ENCODE results near the gene MCTP1.

The MCTP1 gene

DNA sequence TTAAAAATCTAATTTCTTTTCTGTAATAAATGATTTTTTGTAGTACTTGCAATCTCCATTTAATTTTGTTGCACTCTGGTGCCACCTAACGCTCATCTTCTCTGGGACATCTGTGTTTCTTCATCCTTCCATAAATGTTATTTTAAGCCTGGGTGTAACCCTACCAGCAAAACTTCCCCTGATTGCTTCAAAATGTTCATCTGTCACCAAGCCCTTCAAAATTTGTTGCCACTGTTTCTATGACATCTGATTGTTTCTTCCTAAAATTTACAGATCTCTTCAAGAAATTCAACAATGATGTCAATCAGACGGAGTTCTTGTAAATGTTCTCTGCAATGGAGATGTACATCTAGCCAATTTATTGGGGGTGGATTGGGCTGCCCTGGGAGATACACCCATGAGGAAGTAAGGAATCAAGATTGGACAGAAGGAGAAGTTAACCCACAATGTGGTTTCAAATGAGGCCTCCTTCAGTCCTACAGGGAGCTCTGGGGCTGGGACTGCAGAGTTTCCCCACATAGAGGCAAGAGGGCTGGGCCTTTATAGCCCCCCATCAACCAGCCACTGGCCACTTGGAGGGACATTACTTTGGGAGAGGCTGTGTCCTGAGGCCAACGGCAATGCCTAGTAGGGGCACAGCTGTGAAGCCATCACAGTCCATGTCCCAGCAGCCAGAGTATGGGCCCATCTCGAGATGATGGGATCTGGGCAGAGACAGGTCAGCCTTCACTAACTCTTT lies 23.3 kb downstream of the MCTP1 start:
- Histone ChIP-seq H3K36me3 (replicated peaks; ENCODE audit: low read depth, low read length) (no peaks in the 10 kb centered on the region), H3K4me2 (ENCODE audit: low read length) (peak overlapping the region; percentile 10; the same call in 1 of the 2 replicates), H3K9ac (ENCODE audit: low read length) (no peak overlapping the region), H3K27ac (ENCODE audit: low read length) (no peak overlapping the region), H3K4me1 (ENCODE audit: low read length) (no peaks in the 10 kb centered on the region), H3K4me3 (ENCODE audit: low read length) (no peak overlapping the region), H3K79me2 (ENCODE audit: low read length) (no peaks in the 10 kb centered on the region), H3K27me3 (ENCODE audit: low read depth, low read length) (no peaks in the 10 kb centered on the region), H4K20me1 (ENCODE audit: insufficient read depth, low read length) (no peaks in the 10 kb centered on the region), H2AFZ (ENCODE audit: low read depth, low read length) (no peak overlapping the region), H3K9me3 (ENCODE audit: insufficient read depth, low read length) (no peaks in the 10 kb centered on the region)
- TF ChIP-seq CTCF (IDR thresholded peaks at IDR 0.05; ENCODE audit: low read depth, low read length) (peak; percentile 65), EZH2phosphoT487 (IDR thresholded peaks at IDR 0.05; ENCODE audit: low read depth) (no peak)

GRCh38 chr5:95256991-95257390 lies 27.9 kb downstream of the MCTP1 start:
- TF ChIP-seq EZH2phosphoT487 (IDR thresholded peaks at IDR 0.05; ENCODE audit: low read depth) = no peak
- TF ChIP-seq CTCF (IDR thresholded peaks at IDR 0.05; ENCODE audit: low read depth, low read length) = no peak
- Histone ChIP-seq H3K27me3 (ENCODE audit: low read depth, low read length) (no peaks in the 10 kb centered on the region), H3K9me3 (ENCODE audit: insufficient read depth, low read length) (no peaks in the 10 kb centered on the region), H3K27ac (ENCODE audit: low read length) (no peak overlapping the region), H4K20me1 (ENCODE audit: insufficient read depth, low read length) (no peaks in the 10 kb centered on the region), H3K4me3 (ENCODE audit: low read length) (no peak overlapping the region), H3K79me2 (ENCODE audit: low read length) (no peaks in the 10 kb centered on the region), H3K4me2 (ENCODE audit: low read length) (no peak overlapping the region), H3K36me3 (replicated peaks; ENCODE audit: low read depth, low read length) (no peaks in the 10 kb centered on the region), H3K9ac (ENCODE audit: low read length) (no peak overlapping the region), H3K4me1 (ENCODE audit: low read length) (no peaks in the 10 kb centered on the region), H2AFZ (ENCODE audit: low read depth, low read length) (no peak overlapping the region)

DNA sequence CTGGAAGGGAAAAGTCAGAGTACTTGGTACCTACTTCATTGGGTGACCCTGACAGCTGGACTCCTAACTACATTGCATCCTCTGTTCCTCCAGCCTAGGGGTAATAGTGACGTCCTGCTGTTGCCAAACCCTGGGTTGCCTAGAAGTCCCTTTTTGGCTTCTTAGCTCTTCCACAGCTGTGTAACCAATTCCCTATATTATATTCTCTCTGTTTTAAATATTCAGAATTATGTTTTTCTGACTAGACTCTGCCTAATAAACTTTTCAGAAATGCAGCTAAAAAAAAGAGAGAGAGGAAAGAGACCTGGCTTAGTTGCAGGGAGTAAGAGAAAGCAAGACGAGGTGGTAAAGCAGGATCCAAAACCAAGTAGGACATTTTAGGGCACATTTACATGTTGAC lies 28.4 kb downstream of the MCTP1 start:
- Histone ChIP-seq H3K36me3 (replicated peaks; ENCODE audit: low read depth, low read length) (no peaks in the 10 kb centered on the region), H3K9me3 (ENCODE audit: insufficient read depth, low read length) (no peaks in the 10 kb centered on the region)
- no peak for TF ChIP-seq CTCF (IDR thresholded peaks at IDR 0.05; ENCODE audit: low read depth, low read length)
- TF ChIP-seq EZH2phosphoT487 (IDR thresholded peaks at IDR 0.05; ENCODE audit: low read depth) = no peak

GRCh38 chr5:95252801-95253200 lies 32.1 kb downstream of the MCTP1 start:
- Histone ChIP-seq H2AFZ (ENCODE audit: low read depth, low read length) (no peak overlapping the region), H3K79me2 (ENCODE audit: low read length) (no peaks in the 10 kb centered on the region), H3K27ac (ENCODE audit: low read length) (no peak overlapping the region), H3K36me3 (replicated peaks; ENCODE audit: low read depth, low read length) (no peaks in the 10 kb centered on the region), H3K4me3 (ENCODE audit: low read length) (no peak overlapping the region), H3K27me3 (ENCODE audit: low read depth, low read length) (no peaks in the 10 kb centered on the region), H3K9ac (ENCODE audit: low read length) (no peak overlapping the region), H4K20me1 (ENCODE audit: insufficient read depth, low read length) (no peaks in the 10 kb centered on the region), H3K9me3 (ENCODE audit: insufficient read depth, low read length) (no peaks in the 10 kb centered on the region), H3K4me1 (ENCODE audit: low read length) (no peaks in the 10 kb centered on the region), H3K4me2 (ENCODE audit: low read length) (no peak overlapping the region)
- no peak for TF ChIP-seq EZH2phosphoT487 (IDR thresholded peaks at IDR 0.05; ENCODE audit: low read depth)

More for the DNA sequence above, 28.4 kb downstream of the MCTP1 start:
- Histone ChIP-seq H3K9ac (ENCODE audit: low read length) (no peak overlapping the region), H3K27ac (ENCODE audit: low read length) (no peak overlapping the region), H3K4me3 (ENCODE audit: low read length) (no peak overlapping the region), H2AFZ (ENCODE audit: low read depth, low read length) (no peak overlapping the region), H3K4me1 (ENCODE audit: low read length) (no peaks in the 10 kb centered on the region), H4K20me1 (ENCODE audit: insufficient read depth, low read length) (no peaks in the 10 kb centered on the region), H3K27me3 (ENCODE audit: low read depth, low read length) (no peaks in the 10 kb centered on the region), H3K4me2 (ENCODE audit: low read length) (no peak overlapping the region), H3K79me2 (ENCODE audit: low read length) (no peaks in the 10 kb centered on the region)

Data from OCI-LY3 (cell line).